ENCODE data around the gene ZNF365.

Gene ZNF365

DNA sequence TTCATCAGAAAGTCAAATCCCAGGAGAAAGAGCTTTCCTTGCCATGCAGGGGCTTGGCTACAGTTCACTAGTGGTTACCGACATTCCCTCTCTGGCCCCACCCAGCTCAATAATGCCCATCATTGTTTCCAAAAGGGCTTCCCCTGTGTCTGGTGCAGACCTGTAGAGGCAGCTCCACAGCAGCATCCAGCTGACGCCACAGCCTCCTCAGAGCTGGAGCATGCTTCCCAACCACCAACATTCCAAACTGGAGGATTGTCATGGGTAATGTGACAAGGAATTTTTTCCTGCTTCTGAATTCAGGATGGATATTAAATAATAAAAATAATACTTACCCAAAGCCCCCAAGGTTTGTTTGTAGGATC lies 77.4 kb downstream of the ZNF365 start:
- TF ChIP-seq, protein P1, sequence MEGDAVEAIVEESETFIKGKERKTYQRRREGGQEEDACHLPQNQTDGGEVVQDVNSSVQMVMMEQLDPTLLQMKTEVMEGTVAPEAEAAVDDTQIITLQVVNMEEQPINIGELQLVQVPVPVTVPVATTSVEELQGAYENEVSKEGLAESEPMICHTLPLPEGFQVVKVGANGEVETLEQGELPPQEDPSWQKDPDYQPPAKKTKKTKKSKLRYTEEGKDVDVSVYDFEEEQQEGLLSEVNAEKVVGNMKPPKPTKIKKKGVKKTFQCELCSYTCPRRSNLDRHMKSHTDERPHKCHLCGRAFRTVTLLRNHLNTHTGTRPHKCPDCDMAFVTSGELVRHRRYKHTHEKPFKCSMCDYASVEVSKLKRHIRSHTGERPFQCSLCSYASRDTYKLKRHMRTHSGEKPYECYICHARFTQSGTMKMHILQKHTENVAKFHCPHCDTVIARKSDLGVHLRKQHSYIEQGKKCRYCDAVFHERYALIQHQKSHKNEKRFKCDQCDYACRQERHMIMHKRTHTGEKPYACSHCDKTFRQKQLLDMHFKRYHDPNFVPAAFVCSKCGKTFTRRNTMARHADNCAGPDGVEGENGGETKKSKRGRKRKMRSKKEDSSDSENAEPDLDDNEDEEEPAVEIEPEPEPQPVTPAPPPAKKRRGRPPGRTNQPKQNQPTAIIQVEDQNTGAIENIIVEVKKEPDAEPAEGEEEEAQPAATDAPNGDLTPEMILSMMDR (conservative IDR thresholded peaks at IDR 0.05; ENCODE audit: low read length) = no peak
- no peak overlapping the region for H3K4me3 ChIP-seq (ENCODE audit: low read length)
- peak; percentile 17 for DNase-seq (ENCODE audit: low read depth)
